Caco-2 (cell line): ENCODE measurements around the gene SAP130. TPM values are rescaled to one million over a fixed set of nuclear protein-coding genes. Genes with fewer than 3 reads are reported as not detected.

ENCODE experiments used
- BruUV-seq: library from RNA; stranded (reverse); fragments of 400-500 nt; replicated peaks from 2 replicates; lab custom pipeline; 2021; lab: Mats Ljungman, UMichigan
- CTCF ChIA-PET: fragments of 300-600 bp; sonication (Branson Sonifier 250); formaldehyde crosslinking; loops from one replicate; lab custom pipeline; 2022; ENCODE audit warnings: antibody characterized with exemption; lab: Charles Lee
- POLR2A ChIA-PET: fragments of 300-600 bp; sonication (Branson Sonifier 250); formaldehyde crosslinking; loops from one replicate; lab custom pipeline; 2022; ENCODE audit warnings: antibody characterized with exemption; lab: Charles Lee
- DNase-seq, 2 experiments: peaks; one replicate each; pipeline versions ENCODE4 v3.0.0 to v3.0.0-alpha.2; 2020 to 2022
- H3K27me3 ChIP-seq: replicated peaks from 2 replicates; pipeline ENCODE4 v1.6.0; 2011; ENCODE audit warnings: low read length; ENCODE audit not compliant: control insufficient read depth, insufficient read depth
- H3K36me3 ChIP-seq: 2 replicates; pipeline ENCODE4 v1.5.1; 2011; ENCODE audit warnings: low read length; ENCODE audit not compliant: control insufficient read depth, insufficient read depth
- H3K4me1 ChIP-seq: fragments of 250-450 bp; sonication (Bioruptor Pico); 2 replicates; pipeline ENCODE4 v1.5.1; 2020; ENCODE audit warnings: mild to moderate bottlenecking
- H3K4me3 ChIP-seq: 2 replicates; pipeline ENCODE4 v1.5.1; 2011; ENCODE audit warnings: low read depth, mild to moderate bottlenecking, control low read depth, low read length
- H3K9me3 ChIP-seq: fragments of 250-450 bp; sonication (Bioruptor Pico); 2 replicates; pipeline ENCODE4 v1.5.1; 2020; ENCODE audit warnings: mild to moderate bottlenecking, moderate library complexity
- H3K27ac Mint-ChIP-seq: one replicate; pipeline ENCODE4 v1.8.0; 2022; ENCODE audit warnings: mixed read lengths; ENCODE audit not compliant: unreplicated experiment
- H3K27me3 Mint-ChIP-seq: one replicate; pipeline ENCODE4 v1.8.0; 2022; ENCODE audit warnings: mixed read lengths; ENCODE audit not compliant: insufficient read depth, unreplicated experiment
- H3K36me3 Mint-ChIP-seq: one replicate; pipeline ENCODE4 v1.8.0; 2022; ENCODE audit warnings: mild to moderate bottlenecking, mixed read lengths; ENCODE audit not compliant: insufficient read depth, unreplicated experiment
- H3K4me1 Mint-ChIP-seq: one replicate; pipeline ENCODE4 v1.8.0; 2022; ENCODE audit warnings: low read depth, mixed read lengths; ENCODE audit not compliant: unreplicated experiment
- H3K4me3 Mint-ChIP-seq: one replicate; pipeline ENCODE4 v1.8.0; 2022; ENCODE audit warnings: mild to moderate bottlenecking, moderate library complexity, mixed read lengths; ENCODE audit not compliant: unreplicated experiment
- H3K9me3 Mint-ChIP-seq: one replicate; pipeline ENCODE4 v1.8.0; 2022; ENCODE audit warnings: mixed read lengths; ENCODE audit not compliant: unreplicated experiment
- CTCF ChIP-seq, 2 experiments: fragments of 200-600 bp in 1 of 2; IDR thresholded peaks; 1 replicate in 1 of 2; 2 replicates in 1 of 2; pipeline versions ENCODE4 v1.5.1 to v1.8.0; 2011 to 2022; ENCODE audit warnings: antibody characterized with exemption in 1 of 2, control low read depth in 1 of 2, inconsistent platforms in 1 of 2, low read depth in 1 of 2, low read length in 1 of 2, mild to moderate bottlenecking in 1 of 2, moderate library complexity in 1 of 2; ENCODE audit not compliant: insufficient read depth in 1 of 2, severe bottlenecking in 1 of 2, unreplicated experiment in 1 of 2
- intact Hi-C: fragments of 100-400 bp; cut with micrococcal nuclease; formaldehyde crosslinking; loops from one replicate; pipeline ENCODE4 v1.10.0; 2022; ENCODE audit not compliant: unreplicated experiment
- total RNA-seq: library from RNA; stranded (reverse); gene quantifications from 2 replicates; pipeline ENCODE4 v1.2.3, GENCODE V29; 2022

The SAP130 gene
- total RNA-seq, 1 experiment from 2014 or later: 43.3 TPM

- POLR2A ChIA-PET: no interaction called here
- intact Hi-C loops: no loop called here
- Mint-ChIP-seq H3K27ac (no peak overlapping the region), H3K9me3 (peaks cover 59% of the 10 kb centered on the region), H3K27me3 (no peaks in the 10 kb centered on the region), H3K4me3 (no peak overlapping the region), H3K36me3 (peaks cover 6% of the 10 kb centered on the region), H3K4me1 (no peaks in the 10 kb centered on the region)
- Histone ChIP-seq H3K9me3 (peaks cover 58% of the 10 kb centered on the region), H3K27me3 (no peaks in the 10 kb centered on the region), H3K4me3 (no peak overlapping the region), H3K36me3 (no peaks in the 10 kb centered on the region), H3K4me1 (no peaks in the 10 kb centered on the region)
- BruUV-seq: no TSS peak
- no peak for TF ChIP-seq CTCF (IDR thresholded peaks at IDR 0.05; ENCODE audit: insufficient read depth in 1 of 2, low read depth in 1 of 2, low read length in 1 of 2, severe bottlenecking in 1 of 2, unreplicated experiment in 1 of 2)
- no peak for DNase-seq
- CTCF ChIA-PET: no interaction called here
These were observed 9.8 kb upstream of the SAP130 start for GRCh38 chr2:128037649-128038048.

GRCh38 chr2:128036748-128037607 lies 9.1 kb upstream of the SAP130 start:
- ChIA-PET CTCF (no interaction called here), POLR2A (no interaction called here)
- TF ChIP-seq CTCF (IDR thresholded peaks at IDR 0.05; ENCODE audit: insufficient read depth in 1 of 2, low read depth in 1 of 2, low read length in 1 of 2, severe bottlenecking in 1 of 2, unreplicated experiment in 1 of 2): no peak
- H3K27me3 ChIP-seq: no peaks in the 10 kb centered on the region
- no peak overlapping the region for H3K4me3 Mint-ChIP-seq
- no peaks in the 10 kb centered on the region for H3K4me1 ChIP-seq
- no peak overlapping the region for H3K4me3 ChIP-seq
- peaks cover 59% of the 10 kb centered on the region for H3K9me3 ChIP-seq
- no TSS peak for BruUV-seq
- H3K4me1 Mint-ChIP-seq: no peaks in the 10 kb centered on the region
- no peak overlapping the region for H3K27ac Mint-ChIP-seq
- peaks cover 6% of the 10 kb centered on the region for H3K36me3 Mint-ChIP-seq
- DNase-seq: no peak
- intact Hi-C loops: no loop called here
- H3K27me3 Mint-ChIP-seq: no peaks in the 10 kb centered on the region
- peaks cover 63% of the 10 kb centered on the region for H3K9me3 Mint-ChIP-seq
- no peaks in the 10 kb centered on the region for H3K36me3 ChIP-seq

- Histone ChIP-seq H3K4me1 (peaks cover 5% of the 10 kb centered on the region; the same call in 1 of the 2 replicates), H3K9me3 (peaks cover 45% of the 10 kb centered on the region), H3K27me3 (no peaks in the 10 kb centered on the region), H3K36me3 (no peaks in the 10 kb centered on the region), H3K4me3 (no peak overlapping the region)
- peaks cover 8% of the 10 kb centered on the region for H3K4me1 Mint-ChIP-seq
- H3K27ac Mint-ChIP-seq: no peak overlapping the region
- BruUV-seq: no TSS peak
- peaks cover 12% of the 10 kb centered on the region for H3K36me3 Mint-ChIP-seq
- ChIA-PET CTCF (no interaction called here), POLR2A (no interaction called here)
- no peak for TF ChIP-seq CTCF (IDR thresholded peaks at IDR 0.05; ENCODE audit: insufficient read depth in 1 of 2, low read depth in 1 of 2, low read length in 1 of 2, severe bottlenecking in 1 of 2, unreplicated experiment in 1 of 2)
- no peaks in the 10 kb centered on the region for H3K27me3 Mint-ChIP-seq
- peaks cover 33% of the 10 kb centered on the region for H3K9me3 Mint-ChIP-seq
- intact Hi-C loops: no loop called here
- H3K4me3 Mint-ChIP-seq: no peak overlapping the region
- DNase-seq: no peak
These were observed 4.2 kb upstream of the SAP130 start for GRCh38 chr2:128032092-128032491.
